ENCODE measurements around the gene FBXO42.
A peak's percentile ranks its signal among the peaks of the same experiment; 100 is the strongest.
"Not testable (repeated sequence)": the region's sequence is repeated elsewhere in the genome, so short reads cannot be mapped to it uniquely, and the experiment has no call there.

FBXO42 gene

DNA sequence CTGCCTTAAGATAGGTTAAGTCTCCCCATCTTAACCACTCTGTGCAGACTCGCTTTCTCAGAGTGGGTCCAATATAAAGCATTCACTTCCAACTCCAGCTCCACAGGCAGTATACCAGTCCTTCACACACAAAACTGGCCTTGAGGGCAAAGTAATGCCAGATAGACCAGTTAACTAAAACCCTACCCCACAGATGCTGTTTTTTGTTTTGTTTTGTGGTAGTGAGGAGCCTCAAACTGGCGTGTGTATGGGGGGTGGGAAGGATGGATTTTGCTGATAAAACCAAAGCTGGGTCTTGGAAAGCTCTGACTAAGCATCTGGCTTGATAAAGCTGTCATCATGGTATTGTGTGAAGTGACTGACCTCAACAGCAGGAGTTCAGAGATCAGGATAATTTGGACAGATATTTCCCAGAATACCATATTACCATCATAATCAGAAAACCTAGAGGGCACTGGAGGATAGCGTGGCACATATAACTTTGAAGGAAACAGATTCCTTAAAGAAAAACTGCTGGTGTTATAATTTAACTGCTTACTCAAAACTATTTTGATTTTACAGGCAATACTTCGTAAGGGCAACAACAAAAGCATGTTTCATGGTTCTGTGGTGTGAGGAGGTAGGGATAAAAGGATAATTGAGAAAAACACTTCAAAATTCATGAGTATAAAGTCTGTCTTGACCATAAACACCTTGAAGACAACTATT lies 85.7 kb downstream of the FBXO42 start:
- DNase-seq (ENCODE audit: low read depth), result peak; percentile 16
- TF ChIP-seq, protein P1, sequence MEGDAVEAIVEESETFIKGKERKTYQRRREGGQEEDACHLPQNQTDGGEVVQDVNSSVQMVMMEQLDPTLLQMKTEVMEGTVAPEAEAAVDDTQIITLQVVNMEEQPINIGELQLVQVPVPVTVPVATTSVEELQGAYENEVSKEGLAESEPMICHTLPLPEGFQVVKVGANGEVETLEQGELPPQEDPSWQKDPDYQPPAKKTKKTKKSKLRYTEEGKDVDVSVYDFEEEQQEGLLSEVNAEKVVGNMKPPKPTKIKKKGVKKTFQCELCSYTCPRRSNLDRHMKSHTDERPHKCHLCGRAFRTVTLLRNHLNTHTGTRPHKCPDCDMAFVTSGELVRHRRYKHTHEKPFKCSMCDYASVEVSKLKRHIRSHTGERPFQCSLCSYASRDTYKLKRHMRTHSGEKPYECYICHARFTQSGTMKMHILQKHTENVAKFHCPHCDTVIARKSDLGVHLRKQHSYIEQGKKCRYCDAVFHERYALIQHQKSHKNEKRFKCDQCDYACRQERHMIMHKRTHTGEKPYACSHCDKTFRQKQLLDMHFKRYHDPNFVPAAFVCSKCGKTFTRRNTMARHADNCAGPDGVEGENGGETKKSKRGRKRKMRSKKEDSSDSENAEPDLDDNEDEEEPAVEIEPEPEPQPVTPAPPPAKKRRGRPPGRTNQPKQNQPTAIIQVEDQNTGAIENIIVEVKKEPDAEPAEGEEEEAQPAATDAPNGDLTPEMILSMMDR (IDR thresholded peaks at IDR 0.05; ENCODE audit: control insufficient read depth, insufficient read depth, low read depth, low read length, missing control alignments), result no peak

DNA sequence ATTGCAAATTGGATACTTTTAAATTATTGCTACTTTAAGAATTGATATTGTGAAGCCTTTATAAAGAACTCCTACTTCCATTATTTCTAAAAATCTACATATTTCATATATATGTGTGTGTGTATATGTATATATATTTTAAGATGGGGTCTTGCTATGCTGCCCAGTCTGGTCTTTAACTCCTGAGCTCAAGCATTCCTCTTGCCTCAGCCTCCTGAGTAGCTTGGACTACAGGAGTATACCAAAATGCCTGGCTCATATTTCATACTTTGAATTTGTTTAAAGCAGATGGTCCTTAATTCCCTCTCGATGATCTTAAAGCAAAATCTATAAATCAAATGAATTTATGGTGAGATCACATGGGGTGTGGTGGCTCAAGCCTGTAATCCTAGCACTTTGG lies 90.2 kb downstream of the FBXO42 start:
- TF ChIP-seq, protein P1 (IDR thresholded peaks at IDR 0.05; ENCODE audit: control insufficient read depth, insufficient read depth, low read depth, low read length, missing control alignments), result no peak
- no peak for DNase-seq (ENCODE audit: low read depth)
- no peak overlapping the region for H3K4me3 ChIP-seq (ENCODE audit: control insufficient read depth, low read depth, low read length)

More for the DNA sequence above, 85.7 kb downstream of the FBXO42 start:
- H3K4me3 ChIP-seq (ENCODE audit: control insufficient read depth, low read depth, low read length), result no peak overlapping the region

DNA sequence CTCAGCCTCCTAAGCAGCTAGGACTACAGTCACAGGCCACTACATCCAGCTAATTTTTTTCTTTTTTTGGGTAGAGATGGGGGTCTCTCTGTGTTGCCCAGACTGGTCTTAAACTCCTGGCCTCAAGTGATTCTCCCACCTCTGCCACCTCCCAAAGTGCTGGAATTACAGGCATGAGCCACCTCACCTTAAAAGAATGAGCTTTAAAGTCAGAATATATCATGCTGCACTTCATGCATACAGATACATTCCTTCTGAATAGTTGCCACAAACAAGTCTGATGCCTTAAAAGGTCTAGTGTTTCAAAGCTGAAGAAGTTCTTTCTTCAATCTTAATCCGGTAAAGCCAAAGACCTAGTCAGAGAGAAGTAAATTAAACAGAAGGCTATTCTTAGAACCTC lies 91.5 kb downstream of the FBXO42 start:
- TF ChIP-seq, protein P1 (IDR thresholded peaks at IDR 0.05; ENCODE audit: control insufficient read depth, insufficient read depth, low read depth, low read length, missing control alignments), result no peak
- DNase-seq (ENCODE audit: low read depth), result no peak
- no peak overlapping the region for H3K4me3 ChIP-seq (ENCODE audit: control insufficient read depth, low read depth, low read length)

DNA sequence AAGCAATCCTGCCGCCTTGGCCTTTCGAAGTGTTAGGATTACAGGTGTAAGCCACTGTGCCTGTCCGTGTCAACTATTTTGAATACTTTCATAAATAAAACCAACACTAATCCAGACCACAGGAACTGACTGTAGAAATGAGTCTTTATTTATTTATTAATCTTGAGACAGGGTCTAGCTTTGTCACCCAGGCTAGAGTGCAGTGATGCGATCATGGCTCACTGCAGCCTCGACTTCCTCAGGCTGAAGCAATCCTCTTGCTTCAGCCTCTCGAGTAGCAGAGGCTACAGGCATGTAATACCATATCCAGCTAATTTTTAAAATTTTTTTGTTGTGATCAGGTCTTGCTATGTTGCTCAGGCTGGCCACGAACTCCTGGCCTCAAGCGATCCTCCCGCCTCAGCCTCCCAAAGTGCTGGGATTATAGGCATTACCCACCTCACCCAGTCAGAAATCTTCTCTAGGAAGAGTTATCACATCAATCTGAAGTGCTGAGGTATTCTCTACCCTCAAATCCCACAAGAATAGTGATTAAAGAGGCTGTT lies 93.6 kb downstream of the FBXO42 start:
- H3K4me3 ChIP-seq (ENCODE audit: control insufficient read depth, low read depth, low read length), result no peak overlapping the region
- TF ChIP-seq, protein P1 (IDR thresholded peaks at IDR 0.05; ENCODE audit: control insufficient read depth, insufficient read depth, low read depth, low read length, missing control alignments), result no peak
- no peak for DNase-seq (ENCODE audit: low read depth)

DNA sequence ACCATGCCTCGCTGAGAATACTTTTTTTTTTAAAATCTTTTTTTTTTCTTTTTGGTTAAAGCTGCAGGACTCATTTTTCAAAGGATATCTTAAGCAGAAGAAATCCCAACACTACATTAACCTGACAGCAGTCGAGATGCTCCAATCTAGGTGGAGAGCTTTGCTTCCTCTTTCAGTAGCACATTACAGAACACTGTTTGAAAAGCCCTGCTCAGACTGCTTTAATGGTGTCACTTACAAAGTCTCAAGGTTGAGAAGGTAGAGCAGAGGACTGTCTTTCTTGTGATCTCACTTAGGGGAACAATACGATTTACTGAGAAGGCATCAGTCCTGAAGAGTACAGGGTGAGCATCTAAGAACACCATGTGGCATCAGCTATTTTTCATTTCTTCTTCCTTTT lies 94.3 kb downstream of the FBXO42 start:
- no peak overlapping the region for H3K4me3 ChIP-seq (ENCODE audit: control insufficient read depth, low read depth, low read length)
- TF ChIP-seq, protein P1 (IDR thresholded peaks at IDR 0.05; ENCODE audit: control insufficient read depth, insufficient read depth, low read depth, low read length, missing control alignments), result no peak
- DNase-seq (ENCODE audit: low read depth), result no peak

DNA sequence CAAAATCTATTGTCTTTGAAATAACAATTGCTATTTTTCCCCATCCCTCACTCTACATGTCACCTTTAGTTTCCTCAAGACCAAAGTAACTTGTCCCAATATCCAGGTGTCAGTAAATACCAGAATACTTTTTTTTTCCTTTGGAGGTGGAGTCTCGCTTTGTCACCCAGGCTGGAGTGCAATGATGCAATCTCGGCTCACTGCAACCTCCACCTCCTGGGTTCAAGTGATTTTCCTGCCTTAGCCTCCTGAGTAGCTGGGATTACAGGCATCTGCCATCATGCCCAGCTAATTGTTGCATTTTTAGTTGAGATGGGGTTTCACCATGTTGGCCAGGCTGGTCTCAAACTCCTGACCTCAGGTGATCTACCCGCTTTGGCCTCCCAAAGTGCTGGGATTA lies 94.7 kb downstream of the FBXO42 start:
- DNase-seq (ENCODE audit: low read depth); H3K4me3 ChIP-seq (ENCODE audit: control insufficient read depth, low read depth, low read length): not testable (repeated sequence)

DNA sequence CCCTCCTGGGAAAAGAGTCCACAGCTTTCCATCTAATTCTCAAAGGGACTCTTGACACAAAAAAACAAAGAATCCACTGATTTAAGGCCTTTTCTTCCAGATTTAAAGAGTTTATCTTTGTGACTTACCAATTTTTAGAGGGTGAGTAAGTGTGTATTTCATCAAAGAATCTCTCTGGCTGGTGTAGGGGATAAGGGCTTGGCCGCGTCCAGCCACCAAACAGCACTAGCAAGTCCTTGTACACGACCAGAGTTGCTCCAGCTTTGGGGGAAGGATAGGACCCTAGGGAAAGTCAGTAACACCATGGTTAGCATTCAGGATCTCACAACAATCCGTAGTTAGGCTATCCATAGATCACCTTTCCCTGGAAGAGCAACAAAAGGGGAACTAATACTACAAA lies 95.8 kb downstream of the FBXO42 start:
- TF ChIP-seq, protein P1 (IDR thresholded peaks at IDR 0.05; ENCODE audit: control insufficient read depth, insufficient read depth, low read depth, low read length, missing control alignments), result no peak
- DNase-seq (ENCODE audit: low read depth), result no peak
- no peak overlapping the region for H3K4me3 ChIP-seq (ENCODE audit: control insufficient read depth, low read depth, low read length)

All from AG09309 (cell line).